Inflammatory macrophage treated with lipopolysaccharide for 4 hours (primary cell): ENCODE results near the gene PHAF1.
A peak's percentile ranks its signal among the peaks of the same experiment; 100 is the strongest.

Experiments used
- DNase-seq: peaks from one replicate; pipeline ENCODE4 v3.0.0-alpha.2; 2020

The PHAF1 gene

DNA sequence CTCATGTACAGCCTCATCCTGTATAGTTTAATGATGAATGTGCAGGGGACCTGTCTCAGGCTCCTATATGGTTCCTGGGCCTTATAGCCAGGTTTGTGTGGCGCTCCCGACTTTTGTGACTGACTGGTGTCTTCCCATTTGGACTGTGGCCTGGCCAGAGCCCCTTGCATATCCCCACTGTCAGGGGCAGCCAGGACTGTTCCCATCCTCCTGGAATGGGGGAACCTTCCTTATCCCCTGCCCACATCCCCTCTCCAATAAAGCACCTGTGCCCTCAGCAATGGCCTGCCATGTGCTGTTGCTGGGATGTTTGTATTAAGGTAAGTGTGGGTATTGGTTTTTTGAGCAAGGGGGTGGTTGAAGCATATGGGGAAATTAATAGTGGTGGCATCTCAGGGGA is 38.5 kb downstream of the PHAF1 start:
- DNase-seq: no peak

GRCh38 chr16:67148656-67149275 is 39.0 kb downstream of the PHAF1 start:
- DNase-seq: no peak

GRCh38 chr16:67149276-67150046 is 39.7 kb downstream of the PHAF1 start:
- DNase-seq: no peak

GRCh38 chr16:67150047-67150832 is 40.5 kb downstream of the PHAF1 start:
- peak; percentile 30 for DNase-seq

- no peak for DNase-seq
These were observed 41.2 kb downstream of the PHAF1 start, which contains the start of gene B3GNT9 for GRCh38 chr16:67150833-67151396. Gene B3GNT9 (minus strand): TSS chr16:67150998. CDS start chr16:67150485, 513 bp downstream.

- no peak for DNase-seq
These were observed 41.8 kb downstream of the PHAF1 start for GRCh38 chr16:67151431-67152097.

DNA sequence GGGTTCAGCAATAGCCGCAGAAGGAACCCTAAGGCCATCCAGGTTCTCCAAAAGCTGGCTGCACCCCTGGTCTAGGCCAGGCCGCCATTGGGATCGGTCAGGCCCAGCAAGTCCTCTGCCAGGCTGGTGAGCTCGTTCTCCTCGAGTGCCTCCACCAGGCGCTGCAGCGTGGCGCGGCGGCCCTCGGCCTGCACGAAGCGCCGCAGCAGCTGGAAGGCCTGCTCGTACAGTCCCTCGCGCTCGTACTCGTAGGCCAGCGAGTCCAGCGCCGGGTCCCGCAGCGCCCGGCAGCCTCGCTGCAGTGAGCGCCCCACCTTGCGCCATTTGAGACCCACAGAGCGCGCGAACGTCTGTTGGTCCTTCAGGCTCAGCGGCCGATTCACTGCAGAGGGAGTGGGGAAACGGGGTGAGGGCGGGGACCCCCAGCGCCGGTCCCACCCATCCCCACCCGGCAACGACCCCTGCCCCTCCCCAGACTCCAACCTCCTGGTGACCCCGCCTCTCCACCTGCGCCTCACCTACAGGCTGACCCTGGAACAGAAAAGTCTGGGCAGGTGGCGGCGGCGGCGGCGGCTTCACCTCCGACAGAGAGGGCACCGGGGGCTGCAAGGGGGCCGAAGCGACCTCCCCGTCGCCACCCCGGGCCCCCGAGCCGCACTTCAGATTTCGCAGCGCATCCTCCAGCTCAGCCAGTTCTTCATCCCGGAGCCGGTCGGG is 45.0 kb downstream of the PHAF1 start:
- DNase-seq: no peak

- peak; percentile 70 for DNase-seq
These were observed 45.8 kb downstream of the PHAF1 start for GRCh38 chr16:67155295-67156142.

GRCh38 chr16:67156143-67156844 is 46.6 kb downstream of the PHAF1 start:
- no peak for DNase-seq

GRCh38 chr16:67157106-67157748 is 47.5 kb downstream of the PHAF1 start:
- DNase-seq: no peak

DNA sequence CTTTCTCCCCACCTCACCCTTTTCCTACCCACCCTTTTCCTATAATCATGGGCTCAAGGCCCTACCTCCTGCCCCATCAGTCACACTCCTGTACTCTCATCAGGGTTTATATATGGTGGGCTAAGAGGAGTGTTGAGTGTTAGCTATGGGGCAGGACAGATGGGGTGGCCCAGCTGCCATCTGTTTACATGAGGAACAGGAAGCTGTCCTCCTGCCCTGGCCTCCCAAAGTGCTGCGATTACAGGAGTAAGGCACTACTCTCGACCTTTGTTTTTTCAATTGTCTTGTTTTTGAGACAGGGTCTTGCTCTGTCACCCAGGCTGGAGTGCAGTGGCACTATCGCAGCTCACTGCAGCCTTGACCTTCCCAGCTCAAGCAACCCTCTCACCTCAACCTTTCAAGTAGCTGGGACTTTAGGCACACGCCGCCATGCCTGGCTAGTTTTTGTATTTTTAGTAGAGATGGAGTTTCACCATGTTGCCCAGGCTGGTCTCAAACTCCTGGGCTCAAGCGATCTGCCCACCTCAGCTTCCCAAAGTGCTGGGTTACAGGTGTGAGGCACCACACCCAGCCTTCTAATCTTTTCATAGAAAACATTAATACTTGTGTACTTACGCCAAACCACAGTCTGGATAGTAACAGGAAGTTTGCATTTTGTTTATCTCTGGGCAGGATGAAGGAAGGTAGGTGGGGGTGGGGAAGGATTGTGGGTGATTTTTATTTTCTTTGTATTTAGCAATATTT is 48.3 kb downstream of the PHAF1 start:
- no peak for DNase-seq

GRCh38 chr16:67158637-67159600 is 49.2 kb downstream of the PHAF1 start:
- DNase-seq: peak; percentile 94

DNA sequence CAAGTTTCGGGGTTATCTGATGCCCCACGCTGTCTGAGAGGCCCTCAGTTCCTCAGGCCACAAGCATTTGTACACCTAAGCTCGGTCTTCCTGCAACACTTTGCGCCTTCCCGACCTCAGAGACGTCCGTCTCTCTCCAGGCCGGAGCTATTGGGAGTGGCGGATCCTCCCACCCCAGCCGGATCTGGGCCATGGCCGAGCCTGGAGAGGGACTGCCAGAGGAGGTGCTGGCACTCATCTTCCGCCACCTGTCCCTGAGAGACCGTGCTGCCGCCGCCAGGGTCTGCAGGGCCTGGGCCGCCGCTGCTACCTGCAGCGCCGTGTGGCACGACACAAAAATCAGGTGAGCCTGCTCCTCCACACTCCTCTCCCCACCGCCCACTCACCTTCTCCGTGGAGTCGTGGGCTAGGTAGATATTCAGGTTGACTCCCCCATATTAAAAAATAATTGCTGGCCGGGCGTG is 51.9 kb downstream of the PHAF1 start:
- DNase-seq: no peak

DNA sequence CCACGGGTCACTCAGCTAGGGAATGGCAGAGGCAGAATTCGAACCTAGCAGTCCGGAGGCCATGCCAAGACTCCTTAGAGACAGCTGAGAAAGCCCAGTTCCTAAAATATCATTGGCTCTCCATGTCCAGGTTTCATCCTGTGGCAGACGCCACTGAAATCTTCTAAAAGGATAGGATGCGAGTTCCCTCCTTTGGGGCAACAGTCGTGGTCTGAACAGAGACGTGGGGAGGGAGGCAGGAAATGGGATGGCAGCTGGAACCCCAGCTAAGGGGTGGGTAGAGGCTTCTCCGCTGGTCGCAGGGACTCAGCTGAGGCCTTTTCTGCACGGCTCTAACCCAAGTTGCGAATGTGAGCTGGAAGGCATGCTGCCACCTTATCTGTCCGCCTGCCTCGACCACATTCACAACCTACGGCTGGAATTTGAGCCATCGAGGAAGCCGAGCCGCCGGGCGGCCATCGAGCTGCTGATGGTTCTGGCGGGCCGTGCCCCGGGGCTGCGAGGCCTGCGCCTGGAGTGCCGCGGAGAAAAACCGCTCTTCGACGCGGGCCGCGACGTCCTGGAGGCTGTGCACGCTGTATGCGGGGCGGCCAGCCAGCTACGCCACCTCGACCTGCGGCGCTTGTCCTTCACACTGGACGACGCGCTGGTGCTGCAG is 52.9 kb downstream of the PHAF1 start:
- peak; percentile 47 for DNase-seq

DNA sequence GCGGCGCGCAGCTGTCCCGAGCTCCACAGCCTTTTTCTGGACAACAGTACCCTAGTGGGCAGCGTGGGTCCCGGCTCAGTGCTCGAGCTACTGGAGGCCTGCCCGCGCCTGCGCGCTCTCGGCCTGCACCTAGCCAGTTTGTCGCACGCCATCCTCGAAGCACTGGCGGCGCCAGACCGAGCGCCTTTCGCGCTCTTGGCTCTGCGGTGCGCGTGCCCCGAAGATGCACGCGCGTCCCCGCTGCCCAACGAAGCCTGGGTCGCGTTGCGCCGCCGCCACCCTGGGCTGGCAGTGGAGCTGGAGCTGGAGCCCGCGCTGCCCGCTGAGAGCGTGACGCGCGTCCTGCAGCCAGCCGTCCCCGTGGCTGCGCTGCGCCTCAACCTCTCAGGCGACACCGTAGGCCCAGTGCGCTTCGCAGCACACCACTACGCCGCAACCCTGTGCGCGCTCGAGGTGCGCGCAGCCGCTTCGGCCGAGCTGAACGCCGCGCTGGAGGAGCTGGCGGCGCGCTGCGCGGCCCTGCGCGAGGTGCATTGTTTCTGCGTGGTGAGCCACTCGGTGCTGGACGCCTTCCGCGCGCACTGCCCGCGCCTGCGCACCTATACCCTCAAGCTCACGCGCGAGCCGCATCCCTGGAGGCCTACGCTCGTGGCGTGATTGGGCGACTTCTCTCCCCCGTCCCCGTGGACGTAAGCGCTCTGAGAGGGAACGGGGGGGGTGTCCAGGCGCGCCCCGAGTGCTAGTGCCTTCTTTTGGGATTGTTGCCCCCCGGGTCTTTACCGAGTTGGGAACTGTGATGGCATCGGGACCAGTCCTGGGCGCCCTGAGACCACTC is 53.6 kb downstream of the PHAF1 start:
- peak; percentile 32 for DNase-seq

GRCh38 chr16:67163999-67164558 is 54.3 kb downstream of the PHAF1 start:
- no peak for DNase-seq
